Activated CD4-positive, alpha-beta memory T cell treated with anti-CD3 and anti-CD28 coated beads for 36 hours (primary cell): ENCODE measurements around the gene LZTFL1. TPM values are rescaled to one million over a fixed set of nuclear protein-coding genes. Genes with fewer than 3 reads are reported as not detected.
A peak's percentile ranks its signal among the peaks of the same experiment; 100 is the strongest.

ENCODE experiments used
- CTCF ChIA-PET: fragments of 350-600 bp; sonication (Branson Sonifier 250); formaldehyde crosslinking; loops from one replicate; lab custom pipeline; 2021; ENCODE audit warnings: antibody characterized with exemption, inconsistent platforms; lab: Charles Lee
- POLR2A ChIA-PET: fragments of 350-600 bp; sonication (Branson Sonifier 250); formaldehyde crosslinking; loops from one replicate; lab custom pipeline; 2021; ENCODE audit warnings: antibody characterized with exemption; lab: Charles Lee
- DNase-seq: peaks from one replicate; pipeline ENCODE4 v3.0.0-alpha.2; 2020
- H3K27ac Mint-ChIP-seq: one replicate; pipeline ENCODE4 v1.8.0; 2021; ENCODE audit warnings: mixed read lengths
- H3K27me3 Mint-ChIP-seq: one replicate; pipeline ENCODE4 v1.8.0; 2021; ENCODE audit warnings: mixed read lengths
- H3K36me3 Mint-ChIP-seq: one replicate; pipeline ENCODE4 v1.8.0; 2021; ENCODE audit warnings: mixed read lengths
- H3K4me1 Mint-ChIP-seq: one replicate; pipeline ENCODE4 v1.8.0; 2021; ENCODE audit warnings: low read depth, mixed read lengths
- H3K4me3 Mint-ChIP-seq: one replicate; pipeline ENCODE4 v1.8.0; 2021; ENCODE audit warnings: mild to moderate bottlenecking, mixed read lengths
- H3K9me3 Mint-ChIP-seq: one replicate; pipeline ENCODE4 v1.8.0; 2021; ENCODE audit warnings: mixed read lengths
- intact Hi-C: fragments of 100-400 bp; cut with micrococcal nuclease; formaldehyde crosslinking; loops from one replicate; pipeline ENCODE4 v1.15.1; 2023
- total RNA-seq, 2 experiments: library from RNA; stranded (reverse); gene quantifications; one replicate each; pipeline ENCODE4 v1.2.3, GENCODE V29; 2021

Gene LZTFL1
- total RNA-seq = 1 to 10 TPM; 3.9 to 6.4 TPM

- H3K9me3 Mint-ChIP-seq = no peaks in the 10 kb centered on the region
- peaks cover 2% of the 10 kb centered on the region for H3K27me3 Mint-ChIP-seq
- POLR2A ChIA-PET = interaction anchor here (0.6 to 2.1 kb wide), 6 partner anchors 22 to 834 kb away, joined by 3 to 8 read pairs (median 3); no protein-coding TSS in a partner anchor
- CTCF ChIA-PET = interaction anchor here (0.6 to 2.9 kb wide), 9 partner anchors 16 to 236 kb away, joined by 3 to 14 read pairs (median 3); no protein-coding TSS in a partner anchor
- peaks cover 11% of the 10 kb centered on the region for H3K4me1 Mint-ChIP-seq
- H3K36me3 Mint-ChIP-seq = no peaks in the 10 kb centered on the region
- peak; percentile 95 for DNase-seq
- H3K4me3 Mint-ChIP-seq = peak within 1 kb of the TSS; percentile 88
- H3K27ac Mint-ChIP-seq = peak within 1 kb of the TSS; percentile 64
- intact Hi-C loops = loop anchor here (2.0 kb wide), 1 partner anchor 147 kb away; no protein-coding TSS in a partner anchor
Measured at GRCh38 chr3:45841757-45842491, at the start of gene LZTFL1. Gene LZTFL1, minus strand, starts transcription at chr3:45842119. Its CDS starts 128 bp downstream, at chr3:45841991.

GRCh38 chr3:45890405-45890804, 48.5 kb upstream of the LZTFL1 start:
- DNase-seq = peak; percentile 17

GRCh38 chr3:45889337-45889736, 47.4 kb upstream of the LZTFL1 start:
- Mint-ChIP-seq H3K4me1 (peaks cover 19% of the 10 kb centered on the region), H3K27ac (no peak overlapping the region), H3K9me3 (peaks cover 3% of the 10 kb centered on the region), H3K27me3 (peaks cover 26% of the 10 kb centered on the region), H3K36me3 (no peaks in the 10 kb centered on the region), H3K4me3 (no peak overlapping the region)
- intact Hi-C loops = no loop called here
- DNase-seq = no peak
- ChIA-PET POLR2A (interaction anchor here (0.7 kb wide), 1 partner anchor 1432 kb away, joined by 3 read pairs; no protein-coding TSS in a partner anchor), CTCF (no interaction called here)

More at GRCh38 chr3:45890405-45890804, 48.5 kb upstream of the LZTFL1 start:
- no peak overlapping the region for H3K27ac Mint-ChIP-seq
- H3K9me3 Mint-ChIP-seq = peaks cover 3% of the 10 kb centered on the region
- POLR2A ChIA-PET = no interaction called here
- intact Hi-C loops = no loop called here
- H3K27me3 Mint-ChIP-seq = peaks cover 23% of the 10 kb centered on the region
- H3K4me1 Mint-ChIP-seq = peaks cover 12% of the 10 kb centered on the region
- H3K4me3 Mint-ChIP-seq = no peak overlapping the region
- H3K36me3 Mint-ChIP-seq = no peaks in the 10 kb centered on the region
- CTCF ChIA-PET = interaction anchor here (1.0 kb wide), 1 partner anchor 40 kb away, joined by 3 read pairs; no protein-coding TSS in a partner anchor

- POLR2A ChIA-PET = no interaction called here
Measured at GRCh38 chr3:45887759-45888511, 46.0 kb upstream of the LZTFL1 start.

GRCh38 chr3:45887285-45887684, 45.4 kb upstream of the LZTFL1 start:
- peaks cover 2% of the 10 kb centered on the region for H3K9me3 Mint-ChIP-seq
- peaks cover 32% of the 10 kb centered on the region for H3K27me3 Mint-ChIP-seq
- no peak overlapping the region for H3K27ac Mint-ChIP-seq
- peaks cover 16% of the 10 kb centered on the region for H3K4me1 Mint-ChIP-seq
- DNase-seq = no peak
- intact Hi-C loops = no loop called here
- no peaks in the 10 kb centered on the region for H3K36me3 Mint-ChIP-seq
- ChIA-PET POLR2A (no interaction called here), CTCF (interaction anchor here (1.2 kb wide), 1 partner anchor 52 kb away, joined by 3 read pairs; no protein-coding TSS in a partner anchor)
- H3K4me3 Mint-ChIP-seq = no peak overlapping the region

More at GRCh38 chr3:45887759-45888511, 46.0 kb upstream of the LZTFL1 start:
- H3K27ac Mint-ChIP-seq = no peak overlapping the region
- no peak for DNase-seq
- peaks cover 3% of the 10 kb centered on the region for H3K9me3 Mint-ChIP-seq
- CTCF ChIA-PET = interaction anchor here (1.2 kb wide), 1 partner anchor 51 kb away, joined by 3 read pairs; no protein-coding TSS in a partner anchor
- no peaks in the 10 kb centered on the region for H3K36me3 Mint-ChIP-seq
- peaks cover 16% of the 10 kb centered on the region for H3K4me1 Mint-ChIP-seq
- peaks cover 31% of the 10 kb centered on the region for H3K27me3 Mint-ChIP-seq
- no peak overlapping the region for H3K4me3 Mint-ChIP-seq
- intact Hi-C loops = no loop called here

- DNase-seq = no peak
- Mint-ChIP-seq H3K4me1 (peaks cover 22% of the 10 kb centered on the region), H3K9me3 (no peaks in the 10 kb centered on the region), H3K36me3 (no peaks in the 10 kb centered on the region), H3K27me3 (peaks cover 32% of the 10 kb centered on the region), H3K27ac (no peak within 1 kb of the TSS), H3K4me3 (no peak within 1 kb of the TSS)
- ChIA-PET POLR2A (no interaction called here), CTCF (interaction anchor here (1.1 kb wide), 1 partner anchor 192 kb away, joined by 3 read pairs; no protein-coding TSS in a partner anchor)
- intact Hi-C loops = no loop called here
Measured at GRCh38 chr3:45885979-45886705, 44.2 kb upstream of the LZTFL1 start, which contains the start of gene CCR9. Gene CCR9, plus strand, starts transcription at chr3:45886543. Its CDS starts 8,391 bp downstream, at chr3:45894934.

- peak; percentile 58 for DNase-seq
- Mint-ChIP-seq H3K4me1 (peaks cover 33% of the 10 kb centered on the region), H3K4me3 (no peak overlapping the region), H3K27ac (no peak overlapping the region), H3K36me3 (no peaks in the 10 kb centered on the region), H3K27me3 (peaks cover 26% of the 10 kb centered on the region), H3K9me3 (no peaks in the 10 kb centered on the region)
- POLR2A ChIA-PET = no interaction called here
- CTCF ChIA-PET = interaction anchor here (1.4 kb wide), 1 partner anchor 54 kb away, joined by 3 read pairs; no protein-coding TSS in a partner anchor
- intact Hi-C loops = no loop called here
Measured at GRCh38 chr3:45884368-45885201, 42.7 kb upstream of the LZTFL1 start.

GRCh38 chr3:45881078-45882022, 39.4 kb upstream of the LZTFL1 start:
- POLR2A ChIA-PET = interaction anchor here (0.7 to 1.9 kb wide), 4 partner anchors 13 to 40 kb away, joined by 3 to 16 read pairs (median 4); partner anchors contain the start of gene LZTFL1
- Mint-ChIP-seq H3K36me3 (no peaks in the 10 kb centered on the region), H3K4me1 (peaks cover 31% of the 10 kb centered on the region), H3K9me3 (no peaks in the 10 kb centered on the region), H3K27ac (no peak overlapping the region), H3K4me3 (no peak overlapping the region), H3K27me3 (peaks cover 24% of the 10 kb centered on the region)
- intact Hi-C loops = loop anchor here (1.0 kb wide), 2 partner anchors 17 to 34 kb away; no protein-coding TSS in a partner anchor
- CTCF ChIA-PET = interaction anchor here (1.0 to 1.2 kb wide), 2 partner anchors 28 to 39 kb away, joined by 3 read pairs; partner anchors contain the start of gene LZTFL1
- DNase-seq = peak; percentile 67

- ChIA-PET CTCF (no interaction called here), POLR2A (interaction anchor here (0.7 to 1.9 kb wide), 3 partner anchors 13 to 41 kb away, joined by 3 to 16 read pairs (median 4); no protein-coding TSS in a partner anchor)
- no peak for DNase-seq
- peaks cover 31% of the 10 kb centered on the region for H3K4me1 Mint-ChIP-seq
- intact Hi-C loops = loop anchor here (1.0 kb wide), 2 partner anchors 16 to 35 kb away; no protein-coding TSS in a partner anchor
- H3K27ac Mint-ChIP-seq = no peak overlapping the region
- H3K27me3 Mint-ChIP-seq = peaks cover 19% of the 10 kb centered on the region
- no peaks in the 10 kb centered on the region for H3K36me3 Mint-ChIP-seq
- H3K9me3 Mint-ChIP-seq = no peaks in the 10 kb centered on the region
- H3K4me3 Mint-ChIP-seq = no peak overlapping the region
Measured at GRCh38 chr3:45880725-45881077, 38.8 kb upstream of the LZTFL1 start.

- CTCF ChIA-PET = interaction anchor here (0.6 to 0.7 kb wide), 2 partner anchors 36 to 51 kb away, joined by 3 read pairs; no protein-coding TSS in a partner anchor
- intact Hi-C loops = no loop called here
- no peaks in the 10 kb centered on the region for H3K36me3 Mint-ChIP-seq
- no peak for DNase-seq
- H3K4me1 Mint-ChIP-seq = peaks cover 25% of the 10 kb centered on the region
- no peak overlapping the region for H3K4me3 Mint-ChIP-seq
- POLR2A ChIA-PET = no interaction called here
- H3K27me3 Mint-ChIP-seq = peaks cover 12% of the 10 kb centered on the region
- H3K27ac Mint-ChIP-seq = no peak overlapping the region
- no peaks in the 10 kb centered on the region for H3K9me3 Mint-ChIP-seq
Measured at GRCh38 chr3:45878124-45878523, 36.2 kb upstream of the LZTFL1 start.
